Measurements from ENCODE around the gene PEX10. TPM values are rescaled to one million over a fixed set of nuclear protein-coding genes. Genes with fewer than 3 reads are reported as not detected.

Gene PEX10
- total RNA-seq, 2 experiments from 2014 or later = 17.1 to 19.0 TPM

GRCh38 chr1:2356911-2357845 is 55.2 kb downstream of the PEX10 start:
- TF ChIP-seq, protein P1, sequence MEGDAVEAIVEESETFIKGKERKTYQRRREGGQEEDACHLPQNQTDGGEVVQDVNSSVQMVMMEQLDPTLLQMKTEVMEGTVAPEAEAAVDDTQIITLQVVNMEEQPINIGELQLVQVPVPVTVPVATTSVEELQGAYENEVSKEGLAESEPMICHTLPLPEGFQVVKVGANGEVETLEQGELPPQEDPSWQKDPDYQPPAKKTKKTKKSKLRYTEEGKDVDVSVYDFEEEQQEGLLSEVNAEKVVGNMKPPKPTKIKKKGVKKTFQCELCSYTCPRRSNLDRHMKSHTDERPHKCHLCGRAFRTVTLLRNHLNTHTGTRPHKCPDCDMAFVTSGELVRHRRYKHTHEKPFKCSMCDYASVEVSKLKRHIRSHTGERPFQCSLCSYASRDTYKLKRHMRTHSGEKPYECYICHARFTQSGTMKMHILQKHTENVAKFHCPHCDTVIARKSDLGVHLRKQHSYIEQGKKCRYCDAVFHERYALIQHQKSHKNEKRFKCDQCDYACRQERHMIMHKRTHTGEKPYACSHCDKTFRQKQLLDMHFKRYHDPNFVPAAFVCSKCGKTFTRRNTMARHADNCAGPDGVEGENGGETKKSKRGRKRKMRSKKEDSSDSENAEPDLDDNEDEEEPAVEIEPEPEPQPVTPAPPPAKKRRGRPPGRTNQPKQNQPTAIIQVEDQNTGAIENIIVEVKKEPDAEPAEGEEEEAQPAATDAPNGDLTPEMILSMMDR (IDR thresholded peaks at IDR 0.05) = no peak
- ChIA-PET CTCF (no interaction called here), POLR2A (no interaction called here)
- Mint-ChIP-seq H3K4me3 (no peak overlapping the region), H3K36me3 (ENCODE audit: low read depth) (no peaks in the 10 kb centered on the region), H3K27ac (no peak overlapping the region), H3K27me3 (no peaks in the 10 kb centered on the region), H3K4me1 (ENCODE audit: low read depth) (no peaks in the 10 kb centered on the region), H3K9me3 (no peaks in the 10 kb centered on the region)
- intact Hi-C loops (cut with micrococcal nuclease) = no loop called here
- ATAC-seq (no peak), DNase-seq (no peak)

DNA sequence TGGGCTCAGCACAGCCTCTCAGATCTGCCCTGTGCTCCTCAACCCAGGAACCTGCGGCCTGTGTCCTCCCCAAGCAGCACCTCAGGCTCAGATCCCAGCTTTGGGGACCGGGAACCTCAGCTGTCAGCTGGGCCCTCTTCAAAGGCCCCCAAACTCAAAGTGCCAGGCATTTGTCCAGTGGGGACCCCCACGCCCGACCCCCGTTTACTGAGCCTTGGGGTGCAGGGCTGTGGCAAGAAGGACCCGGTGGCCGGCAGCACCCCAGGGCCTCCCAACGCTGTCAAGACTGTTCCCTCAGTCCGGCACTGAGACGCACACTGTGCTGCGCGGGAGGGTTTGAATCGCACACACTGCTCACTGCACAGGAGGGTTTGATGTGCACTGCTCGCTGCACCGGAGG is 56.0 kb downstream of the PEX10 start:
- no peaks in the 10 kb centered on the region for H3K9me3 Mint-ChIP-seq
- POLR2A ChIA-PET = no interaction called here
- H3K27ac Mint-ChIP-seq = no peak overlapping the region
- TF ChIP-seq, protein P1 (IDR thresholded peaks at IDR 0.05) = no peak
- DNase-seq (no peak), ATAC-seq (no peak)
- H3K4me1 Mint-ChIP-seq (ENCODE audit: low read depth) = no peaks in the 10 kb centered on the region
- H3K27me3 Mint-ChIP-seq = no peaks in the 10 kb centered on the region
- no peak overlapping the region for H3K4me3 Mint-ChIP-seq
- H3K36me3 Mint-ChIP-seq (ENCODE audit: low read depth) = no peaks in the 10 kb centered on the region
- intact Hi-C loops (cut with micrococcal nuclease) = no loop called here
- CTCF ChIA-PET = no interaction called here

DNA sequence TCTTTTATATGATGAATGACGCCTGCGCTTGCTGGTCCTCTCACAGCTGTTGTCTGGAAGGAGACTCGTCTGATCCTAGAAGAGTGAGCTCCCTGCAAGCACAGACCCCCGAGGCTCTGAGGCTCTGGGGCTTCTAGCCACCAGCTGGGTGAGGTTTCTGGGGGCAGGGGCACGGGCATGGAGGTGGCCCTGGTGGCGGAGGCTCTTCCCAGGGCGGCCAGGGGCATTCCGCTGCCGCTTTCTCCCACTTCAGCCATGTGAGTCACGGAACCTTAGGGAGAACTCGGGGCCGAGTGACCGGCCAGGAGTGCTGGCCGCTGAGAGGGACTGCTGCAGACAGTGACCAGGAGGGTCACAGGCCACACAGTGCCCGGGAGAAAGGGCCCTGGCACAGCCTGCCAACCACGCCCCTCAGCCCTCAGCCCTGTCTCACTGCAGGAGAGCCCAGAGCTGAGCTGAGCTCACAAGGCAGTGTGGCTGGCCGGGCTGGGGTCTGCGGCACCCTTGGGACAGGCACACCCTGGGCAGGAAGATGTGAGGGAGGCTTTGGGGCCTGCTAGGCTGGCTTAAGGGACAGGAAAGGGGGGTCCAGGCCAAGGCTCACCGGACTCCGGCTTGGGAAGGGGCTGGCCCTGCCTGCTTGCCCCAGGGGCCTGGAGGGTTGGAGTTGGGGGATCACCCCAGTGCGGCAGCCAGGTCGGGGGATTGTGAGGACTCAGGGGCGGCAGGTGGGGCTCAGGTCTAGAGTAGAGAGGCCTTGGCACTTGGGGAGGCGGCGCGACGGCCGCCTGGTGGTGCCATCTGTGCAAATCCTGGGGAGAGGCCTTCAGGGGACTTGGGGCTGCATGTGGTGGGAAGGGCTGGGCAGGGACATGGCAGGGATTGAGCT is 56.7 kb downstream of the PEX10 start:
- Mint-ChIP-seq H3K36me3 (ENCODE audit: low read depth) (no peaks in the 10 kb centered on the region), H3K4me3 (no peak overlapping the region), H3K27ac (no peak overlapping the region), H3K4me1 (ENCODE audit: low read depth) (no peaks in the 10 kb centered on the region), H3K27me3 (no peaks in the 10 kb centered on the region), H3K9me3 (no peaks in the 10 kb centered on the region)
- POLR2A ChIA-PET = no interaction called here
- ATAC-seq = no peak
- DNase-seq = no peak
- intact Hi-C loops (cut with micrococcal nuclease) = no loop called here
- TF ChIP-seq, protein P1 (IDR thresholded peaks at IDR 0.05) = no peak
- CTCF ChIA-PET = no interaction called here

DNA sequence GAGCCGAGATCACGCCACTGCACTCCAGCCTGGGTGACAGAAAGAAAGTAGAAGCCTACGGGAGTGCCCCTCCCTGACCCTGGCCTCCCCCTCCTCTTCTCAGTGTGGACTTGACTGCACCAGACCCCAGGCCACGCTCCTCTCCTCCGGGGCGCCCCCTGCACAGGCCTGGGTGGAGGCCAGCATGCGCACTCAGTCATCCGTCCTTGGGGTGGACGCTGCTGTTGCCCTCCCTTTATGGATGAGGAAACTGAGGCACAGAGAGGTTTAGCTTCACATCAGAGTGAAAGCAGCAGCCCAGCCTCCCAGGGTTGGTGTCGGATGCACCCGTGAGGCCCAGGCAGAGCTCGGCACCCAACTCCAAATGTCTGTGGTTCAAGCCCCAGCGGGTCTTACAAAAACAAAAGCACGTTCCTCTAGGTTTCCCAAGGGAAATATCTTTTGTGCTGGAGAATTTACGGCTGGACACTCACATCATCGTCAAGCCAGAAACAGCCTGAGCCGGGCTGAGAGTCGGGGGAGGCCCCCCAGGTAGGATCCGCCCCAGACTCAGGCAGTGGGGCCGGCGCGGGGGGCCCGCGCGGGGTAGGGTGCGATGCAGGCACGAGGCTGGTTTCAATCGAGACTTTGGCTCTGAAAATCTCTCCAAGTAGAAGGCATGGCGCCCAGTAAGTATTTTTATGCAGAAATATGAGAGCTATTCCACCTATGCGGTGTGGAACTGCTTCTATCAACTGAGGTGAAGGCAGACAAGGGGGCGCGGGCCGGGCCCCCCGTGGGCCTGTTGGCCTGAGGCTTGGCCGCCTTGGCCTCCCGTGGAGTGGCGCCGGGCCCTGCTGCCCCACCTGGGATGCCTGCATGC is 57.6 kb downstream of the PEX10 start:
- Mint-ChIP-seq H3K9me3 (no peaks in the 10 kb centered on the region), H3K27me3 (no peaks in the 10 kb centered on the region), H3K4me1 (ENCODE audit: low read depth) (no peaks in the 10 kb centered on the region), H3K27ac (no peak overlapping the region), H3K4me3 (no peak overlapping the region), H3K36me3 (ENCODE audit: low read depth) (no peaks in the 10 kb centered on the region)
- TF ChIP-seq, protein P1 (IDR thresholded peaks at IDR 0.05) = no peak
- ATAC-seq = no peak
- intact Hi-C loops (cut with micrococcal nuclease) = no loop called here
- ChIA-PET CTCF (no interaction called here), POLR2A (no interaction called here)
- DNase-seq = no peak

Other genes starting within 250 kb of the PEX10 start
- gene FAAP20, start 217.8 kb downstream of the PEX10 start, total RNA-seq = 10 to 100 TPM; 64.7 to 71.7 TPM
- gene SKI, start 184.2 kb downstream of the PEX10 start, total RNA-seq = 10 to 100 TPM; 27.5 to 28.3 TPM
- 1 to 10 TPM; 5.9 to 6.6 TPM for gene MORN1, start 21.0 kb downstream of the PEX10 start, total RNA-seq
- gene RER1, start 20.7 kb downstream of the PEX10 start, total RNA-seq = 100 to 1,000 TPM; 120 to 131 TPM
- gene PLCH2, start 63.7 kb upstream of the PEX10 start, total RNA-seq = 1 to 10 TPM; 2.9 to 6.0 TPM
- 10 to 100 TPM; 39.0 to 40.6 TPM for gene PANK4, start 114.0 kb upstream of the PEX10 start, total RNA-seq
- gene HES5, start 117.7 kb upstream of the PEX10 start, total RNA-seq = not detected
- 100 to 1,000 TPM; 134 to 140 TPM for gene TNFRSF14, start 143.8 kb upstream of the PEX10 start, total RNA-seq
- 10 to 100 TPM; 39.1 to 43.6 TPM for gene PRXL2B, start 174.2 kb upstream of the PEX10 start, total RNA-seq
- 1 to 10 TPM; 1.8 to 3.1 TPM for gene MMEL1, start 220.5 kb upstream of the PEX10 start, total RNA-seq